Measurements from ENCODE around the gene ACR.

The ACR gene

GRCh38 chr22:50737728-50738648 is at the start of gene ACR:
Gene ACR (plus strand): TSS chr22:50738204. CDS start chr22:50738236, 32 bp downstream.
- Histone ChIP-seq H3K79me2 (ENCODE audit: low read length) (no peaks in the 10 kb centered on the region), H3K9me3 (ENCODE audit: insufficient read depth, low read length) (no peaks in the 10 kb centered on the region), H3K27me3 (ENCODE audit: low read depth, low read length) (peaks cover 13% of the 10 kb centered on the region; the same call in 1 of the 2 replicates), H4K20me1 (ENCODE audit: insufficient read depth, low read length) (no peaks in the 10 kb centered on the region), H3K9ac (ENCODE audit: low read length) (no peak within 1 kb of the TSS), H3K4me2 (ENCODE audit: low read length) (no peak within 1 kb of the TSS), H3K4me1 (ENCODE audit: low read length) (no peaks in the 10 kb centered on the region), H2AFZ (ENCODE audit: low read depth, low read length) (no peak within 1 kb of the TSS), H3K27ac (ENCODE audit: low read length) (no peak within 1 kb of the TSS), H3K36me3 (replicated peaks; ENCODE audit: low read depth, low read length) (no peaks in the 10 kb centered on the region), H3K4me3 (ENCODE audit: low read length) (no peak within 1 kb of the TSS)
- TF ChIP-seq EZH2phosphoT487 (IDR thresholded peaks at IDR 0.05; ENCODE audit: low read depth) (no peak), CTCF (IDR thresholded peaks at IDR 0.05; ENCODE audit: low read depth, low read length) (no peak)

DNA sequence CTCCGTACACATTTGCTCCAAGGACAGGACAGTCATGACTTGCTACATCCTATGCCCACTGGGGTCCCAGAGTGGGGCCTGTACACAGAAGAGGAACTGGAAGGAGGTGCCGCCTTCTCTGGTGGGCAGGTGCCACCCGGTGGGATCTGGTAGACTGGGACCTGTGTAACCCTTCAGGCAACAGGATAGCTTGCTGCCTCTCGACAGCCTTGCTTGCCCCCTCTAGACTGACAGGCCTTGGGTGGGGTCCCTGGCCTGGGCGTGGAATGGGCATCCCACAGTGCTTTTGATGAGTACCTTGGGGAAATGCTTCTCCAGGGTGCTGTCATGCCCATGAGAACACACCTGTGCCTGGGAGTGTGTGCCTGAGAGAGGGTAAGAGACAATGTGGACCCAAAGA is 49.6 kb upstream of the ACR start:
- Histone ChIP-seq H3K27ac (ENCODE audit: low read length) (no peak overlapping the region), H4K20me1 (ENCODE audit: insufficient read depth, low read length) (no peaks in the 10 kb centered on the region), H2AFZ (ENCODE audit: low read depth, low read length) (no peak overlapping the region), H3K9ac (ENCODE audit: low read length) (no peak overlapping the region), H3K4me1 (ENCODE audit: low read length) (0 out of 2 replicates have a peak, but pooled peaks cover 3% of the 10 kb centered on the region), H3K9me3 (ENCODE audit: insufficient read depth, low read length) (no peaks in the 10 kb centered on the region), H3K4me3 (ENCODE audit: low read length) (no peak overlapping the region), H3K27me3 (ENCODE audit: low read depth, low read length) (no peaks in the 10 kb centered on the region), H3K4me2 (ENCODE audit: low read length) (no peak overlapping the region), H3K36me3 (replicated peaks; ENCODE audit: low read depth, low read length) (no peaks in the 10 kb centered on the region), H3K79me2 (ENCODE audit: low read length) (no peaks in the 10 kb centered on the region)
- TF ChIP-seq CTCF (IDR thresholded peaks at IDR 0.05; ENCODE audit: low read depth, low read length): no peak
- no peak for TF ChIP-seq EZH2phosphoT487 (IDR thresholded peaks at IDR 0.05; ENCODE audit: low read depth)

DNA sequence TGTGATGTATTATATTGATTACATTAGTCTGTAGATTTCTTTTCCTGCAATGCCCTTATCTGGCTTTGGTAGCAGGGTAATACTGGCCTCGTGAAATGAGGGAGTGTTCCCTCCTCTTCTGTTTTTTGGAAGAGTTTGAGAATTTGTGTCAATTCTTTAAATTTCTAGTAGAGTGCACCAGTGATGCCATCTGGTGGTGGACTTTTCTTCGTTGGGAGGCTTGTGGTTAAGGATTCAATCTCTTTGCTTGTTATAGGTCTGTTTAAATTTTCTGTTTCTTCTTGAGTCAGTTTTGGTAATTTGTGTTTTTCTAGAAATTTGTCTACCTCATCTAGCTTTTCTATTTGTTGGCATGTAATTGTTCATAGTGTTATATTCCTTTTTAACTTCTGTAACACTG is 46.5 kb upstream of the ACR start:
- TF ChIP-seq EZH2phosphoT487 (IDR thresholded peaks at IDR 0.05; ENCODE audit: low read depth): no peak
- TF ChIP-seq CTCF (IDR thresholded peaks at IDR 0.05; ENCODE audit: low read depth, low read length): peak; percentile 67
- Histone ChIP-seq H3K4me3 (ENCODE audit: low read length) (no peak overlapping the region), H3K4me1 (ENCODE audit: low read length) (0 out of 2 replicates have a peak, but pooled peaks cover 6% of the 10 kb centered on the region), H3K9ac (ENCODE audit: low read length) (no peak overlapping the region), H3K27me3 (ENCODE audit: low read depth, low read length) (no peaks in the 10 kb centered on the region), H4K20me1 (ENCODE audit: insufficient read depth, low read length) (no peaks in the 10 kb centered on the region), H3K9me3 (ENCODE audit: insufficient read depth, low read length) (no peaks in the 10 kb centered on the region), H2AFZ (ENCODE audit: low read depth, low read length) (no peak overlapping the region), H3K27ac (ENCODE audit: low read length) (no peak overlapping the region), H3K79me2 (ENCODE audit: low read length) (no peaks in the 10 kb centered on the region), H3K36me3 (replicated peaks; ENCODE audit: low read depth, low read length) (no peaks in the 10 kb centered on the region), H3K4me2 (ENCODE audit: low read length) (no peak overlapping the region)

DNA sequence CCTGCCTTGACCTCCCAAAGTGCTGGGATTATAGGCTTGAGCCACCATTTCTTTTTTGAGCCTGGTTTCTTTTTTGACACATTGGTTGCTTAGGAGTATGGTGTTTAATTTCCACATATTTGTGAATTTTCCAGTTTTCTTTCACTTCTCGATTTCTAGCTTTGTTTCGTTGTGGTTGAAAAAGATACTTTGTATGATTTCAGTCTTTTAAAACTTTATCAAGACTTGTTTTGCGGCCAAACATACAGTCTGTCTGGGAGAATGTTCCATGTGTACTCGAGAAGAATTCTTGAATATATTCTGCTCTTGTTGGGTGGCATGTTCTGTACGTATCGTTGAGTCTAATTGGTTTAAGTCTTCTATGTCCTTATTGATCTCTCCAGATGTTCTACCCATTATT is 44.5 kb upstream of the ACR start:
- no peak overlapping the region for H3K4me2 ChIP-seq (ENCODE audit: low read length)
- H3K4me3 ChIP-seq (ENCODE audit: low read length): no peak overlapping the region
- H2AFZ ChIP-seq (ENCODE audit: low read depth, low read length): no peak overlapping the region
- H3K9me3 ChIP-seq (ENCODE audit: insufficient read depth, low read length): no peaks in the 10 kb centered on the region
- no peaks in the 10 kb centered on the region for H4K20me1 ChIP-seq (ENCODE audit: insufficient read depth, low read length)
- H3K9ac ChIP-seq (ENCODE audit: low read length): no peak overlapping the region
- H3K27ac ChIP-seq (ENCODE audit: low read length): no peak overlapping the region
- no peaks in the 10 kb centered on the region for H3K27me3 ChIP-seq (ENCODE audit: low read depth, low read length)
- no peaks in the 10 kb centered on the region for H3K79me2 ChIP-seq (ENCODE audit: low read length)
- 0 out of 2 replicates have a peak, but pooled peaks cover 6% of the 10 kb centered on the region for H3K4me1 ChIP-seq (ENCODE audit: low read length)
- TF ChIP-seq EZH2phosphoT487 (IDR thresholded peaks at IDR 0.05; ENCODE audit: low read depth) (no peak), CTCF (IDR thresholded peaks at IDR 0.05; ENCODE audit: low read depth, low read length) (no peak)
- no peaks in the 10 kb centered on the region for H3K36me3 ChIP-seq (replicated peaks; ENCODE audit: low read depth, low read length)

All from OCI-LY3 (cell line).